ENCODE data around the gene CLEC16A. TPM values are rescaled to one million over a fixed set of nuclear protein-coding genes. Genes with fewer than 3 reads are reported as not detected.

The CLEC16A gene
- total and polyA plus RNA-seq, 9 of the 15 experiments (the other 6 are each of a cell fraction or from before 2014, with no cell fraction given) = 1.00 to 22.3 (median 10.0) TPM

DNA sequence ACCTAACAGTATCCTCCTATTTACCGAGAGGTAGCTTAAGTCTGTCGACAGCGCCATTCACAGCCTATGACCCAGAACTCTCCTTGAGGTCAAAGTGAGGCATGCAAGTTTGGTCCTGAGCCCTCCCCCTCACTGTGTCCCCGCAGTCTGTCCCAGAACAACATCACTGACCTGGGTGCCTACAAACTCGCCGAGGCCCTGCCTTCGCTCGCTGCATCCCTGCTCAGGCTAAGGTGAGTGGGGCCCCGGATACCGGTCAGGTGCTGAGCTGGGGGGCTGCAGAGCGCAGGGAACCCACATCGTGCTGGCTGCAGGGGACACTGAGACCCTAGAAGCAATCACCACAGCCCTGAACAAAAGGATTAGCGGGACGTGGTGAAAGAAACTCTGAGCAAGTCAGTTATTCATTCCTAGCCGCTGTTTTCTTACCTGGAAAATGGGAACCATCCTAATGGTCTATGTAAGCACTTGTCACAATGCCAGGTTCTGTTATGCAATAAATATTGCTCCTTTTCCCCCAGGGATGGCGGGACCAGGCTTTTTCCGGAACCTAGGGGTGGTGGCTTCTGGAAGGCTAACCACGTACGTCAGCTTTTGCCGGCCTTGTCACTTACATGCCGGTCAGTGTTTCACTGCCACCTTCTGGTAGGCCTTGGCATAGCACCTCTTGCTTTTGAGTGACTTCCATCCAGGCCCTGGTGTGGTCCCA is 25.9 kb upstream of the CLEC16A start (continued):
- TF ChIP-seq RAD21 (CRISPR knock-in tag; conservative IDR thresholded peaks at IDR 0.05 in 1 of 2, IDR thresholded peaks at IDR 0.05 in 1 of 2) (peak; percentile 75 to 92), ZNF408 (CRISPR knock-in tag; IDR thresholded peaks at IDR 0.05; ENCODE audit: low read depth) (no peak), KAT8 (IDR thresholded peaks at IDR 0.05; ENCODE audit: low read depth) (no peak), PURB (CRISPR knock-in tag; IDR thresholded peaks at IDR 0.05; ENCODE audit: low read depth) (no peak), ZNF431 (CRISPR knock-in tag; IDR thresholded peaks at IDR 0.05) (no peak), PHB (CRISPR knock-in tag; IDR thresholded peaks at IDR 0.05) (no peak), POU5F1 (IDR thresholded peaks at IDR 0.05; ENCODE audit: borderline replicate concordance, low read depth, low read length, partially characterized antibody) (no peak), ZNF316 (IDR thresholded peaks at IDR 0.05) (no peak), MYC (IDR thresholded peaks at IDR 0.05; ENCODE audit: low read depth, low read length) (0 out of 2 replicates have a peak, but pooled peaks have one; percentile 28), MYC (CRISPR knock-in tag; IDR thresholded peaks at IDR 0.05; ENCODE audit: borderline replicate concordance, low read depth) (no peak), HNRNPL (IDR thresholded peaks at IDR 0.05; ENCODE audit: low read depth, low read length) (no peak), CEBPG (CRISPR knock-in tag; IDR thresholded peaks at IDR 0.05) (0 out of 2 replicates have a peak, but pooled peaks have one; percentile 25), CEBPG (tag; conservative IDR thresholded peaks at IDR 0.05 in 1 of 2, IDR thresholded peaks at IDR 0.05 in 1 of 2) (peak; percentile 24 to 63; a peak in 2 of 4 replicates), PCBP2 (IDR thresholded peaks at IDR 0.05; ENCODE audit: low read depth, low read length, poor library complexity, severe bottlenecking) (no peak), DIDO1 (tag; IDR thresholded peaks at IDR 0.05; ENCODE audit: low read depth) (no peak), YBX1 (IDR thresholded peaks at IDR 0.05) (no peak), GATAD2A (IDR thresholded peaks at IDR 0.05) (no peak), CTBP1 (IDR thresholded peaks at IDR 0.05; ENCODE audit: borderline replicate concordance) (peak; percentile 50; the same call in 1 of the 2 replicates), CHD4 (IDR thresholded peaks at IDR 0.05; ENCODE audit: insufficient read depth, insufficient replicate concordance, low read depth, low read length, poor library complexity, severe bottlenecking) (no peak), PHB2 (IDR thresholded peaks at IDR 0.05; ENCODE audit: low read depth) (no peak), BDP1 (IDR thresholded peaks at IDR 0.05; ENCODE audit: insufficient read depth, insufficient read length) (no peak), CBFB (CRISPR knock-in tag; IDR thresholded peaks at IDR 0.05) (no peak), CBX3 (IDR thresholded peaks at IDR 0.05; ENCODE audit: borderline replicate concordance in 1 of 2, low read length in 2 of 2) (no peak), SP1 (CRISPR knock-in tag; IDR thresholded peaks at IDR 0.05) (no peak)
- TF ChIP-seq, protein P1, sequence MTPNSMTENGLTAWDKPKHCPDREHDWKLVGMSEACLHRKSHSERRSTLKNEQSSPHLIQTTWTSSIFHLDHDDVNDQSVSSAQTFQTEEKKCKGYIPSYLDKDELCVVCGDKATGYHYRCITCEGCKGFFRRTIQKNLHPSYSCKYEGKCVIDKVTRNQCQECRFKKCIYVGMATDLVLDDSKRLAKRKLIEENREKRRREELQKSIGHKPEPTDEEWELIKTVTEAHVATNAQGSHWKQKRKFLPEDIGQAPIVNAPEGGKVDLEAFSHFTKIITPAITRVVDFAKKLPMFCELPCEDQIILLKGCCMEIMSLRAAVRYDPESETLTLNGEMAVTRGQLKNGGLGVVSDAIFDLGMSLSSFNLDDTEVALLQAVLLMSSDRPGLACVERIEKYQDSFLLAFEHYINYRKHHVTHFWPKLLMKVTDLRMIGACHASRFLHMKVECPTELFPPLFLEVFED (CRISPR knock-in tag; conservative IDR thresholded peaks at IDR 0.05) = no peak
- TF ChIP-seq, protein P2, sequence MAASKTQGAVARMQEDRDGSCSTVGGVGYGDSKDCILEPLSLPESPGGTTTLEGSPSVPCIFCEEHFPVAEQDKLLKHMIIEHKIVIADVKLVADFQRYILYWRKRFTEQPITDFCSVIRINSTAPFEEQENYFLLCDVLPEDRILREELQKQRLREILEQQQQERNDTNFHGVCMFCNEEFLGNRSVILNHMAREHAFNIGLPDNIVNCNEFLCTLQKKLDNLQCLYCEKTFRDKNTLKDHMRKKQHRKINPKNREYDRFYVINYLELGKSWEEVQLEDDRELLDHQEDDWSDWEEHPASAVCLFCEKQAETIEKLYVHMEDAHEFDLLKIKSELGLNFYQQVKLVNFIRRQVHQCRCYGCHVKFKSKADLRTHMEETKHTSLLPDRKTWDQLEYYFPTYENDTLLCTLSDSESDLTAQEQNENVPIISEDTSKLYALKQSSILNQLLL (CRISPR knock-in tag; IDR thresholded peaks at IDR 0.05; ENCODE audit: borderline replicate concordance) = no peak
- TF ChIP-seq, protein P3, sequence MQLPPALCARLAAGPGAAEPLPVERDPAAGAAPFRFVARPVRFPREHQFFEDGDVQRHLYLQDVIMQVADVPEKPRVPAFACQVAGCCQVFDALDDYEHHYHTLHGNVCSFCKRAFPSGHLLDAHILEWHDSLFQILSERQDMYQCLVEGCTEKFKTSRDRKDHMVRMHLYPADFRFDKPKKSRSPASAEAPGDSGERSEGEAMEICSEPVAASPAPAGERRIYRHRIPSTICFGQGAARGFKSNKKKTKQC (CRISPR knock-in tag; IDR thresholded peaks at IDR 0.05) = no peak

Measured in K562 (cell line).